NCI-H1930 (cell line): ENCODE data around the gene FAM227A.

Source experiments
- DNase-seq, 2 experiments: peaks; one replicate each; lab custom pipeline; 2025; lab: John Stamatoyannopoulos, UW

The FAM227A gene

DNA sequence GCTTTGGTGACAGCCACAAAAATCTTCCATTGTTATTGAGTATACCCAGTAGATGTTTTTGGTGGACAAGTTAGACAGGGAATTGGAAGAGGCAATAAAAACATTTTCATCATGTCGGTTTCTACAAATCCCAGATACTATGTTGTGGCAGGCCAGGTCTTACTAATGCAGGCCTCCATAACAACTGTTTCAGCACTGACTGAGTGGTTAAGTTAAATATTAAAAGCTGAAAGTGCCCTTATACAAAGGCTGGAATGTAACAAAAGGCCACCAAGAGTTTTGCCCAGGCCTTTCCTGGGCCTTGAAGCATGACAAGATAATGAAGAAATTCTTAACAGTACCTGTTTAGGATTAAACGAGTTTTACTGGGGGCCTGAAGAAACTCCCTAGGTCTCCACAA, 115.5 kb downstream of the FAM227A start:
- DNase-seq: no peak

DNA sequence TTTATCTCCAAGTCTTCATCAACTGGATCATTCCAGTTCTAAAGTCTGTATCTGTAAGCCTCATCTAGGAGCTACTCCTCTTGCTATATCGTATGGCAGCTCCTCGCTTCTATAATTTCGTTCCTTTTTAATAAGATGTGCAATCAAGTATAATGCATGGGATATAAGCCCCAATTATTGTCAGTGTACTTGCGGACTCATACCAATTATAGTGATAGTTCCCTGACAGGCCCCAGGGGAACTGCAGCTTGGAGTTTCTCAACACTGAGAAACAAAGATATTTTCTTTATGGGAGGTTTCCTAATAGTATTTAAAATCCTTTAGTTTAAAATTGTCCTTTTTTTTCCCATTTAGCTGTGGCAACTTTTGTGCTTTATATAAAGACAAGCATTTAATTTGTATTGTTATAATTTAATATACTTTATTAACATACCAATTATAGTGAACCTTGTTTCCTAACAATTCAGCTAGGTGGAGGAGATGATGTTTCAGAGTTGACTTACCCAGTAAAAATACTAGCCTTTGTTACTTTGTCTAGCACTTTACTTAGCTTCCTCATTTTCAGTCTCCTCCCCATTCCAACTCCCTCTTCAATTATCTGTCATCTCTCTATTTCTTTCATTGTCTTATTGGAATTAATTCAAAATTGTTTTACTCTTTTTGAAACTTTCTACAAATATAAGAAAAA, 124.8 kb downstream of the FAM227A start:
- DNase-seq: no peak
